DMS79 (cell line): ENCODE measurements around the gene MTA1.

Source experiments
- DNase-seq: peaks from one replicate; lab custom pipeline; 2025; lab: John Stamatoyannopoulos, UW

The MTA1 gene

DNA sequence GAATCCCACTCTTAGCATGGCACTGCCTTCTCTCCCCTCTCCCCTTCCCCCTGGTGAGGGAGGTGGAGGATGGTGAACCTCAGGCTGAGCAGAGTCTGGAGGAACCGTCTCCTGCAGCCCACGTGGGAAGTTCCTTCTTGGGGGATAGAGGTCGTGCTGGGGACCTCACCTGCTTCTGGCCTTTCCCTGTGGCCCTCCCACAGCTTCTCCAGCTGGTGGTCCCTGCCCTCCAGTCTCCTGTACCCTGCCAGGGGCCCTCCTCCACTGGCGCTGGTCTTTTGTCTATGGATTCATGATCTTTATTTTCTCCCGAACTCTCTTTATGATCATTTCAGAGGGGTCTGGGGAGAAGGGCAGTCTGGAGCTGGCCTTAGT, 9.0 kb upstream of the MTA1 start:
- no peak for DNase-seq

DNA sequence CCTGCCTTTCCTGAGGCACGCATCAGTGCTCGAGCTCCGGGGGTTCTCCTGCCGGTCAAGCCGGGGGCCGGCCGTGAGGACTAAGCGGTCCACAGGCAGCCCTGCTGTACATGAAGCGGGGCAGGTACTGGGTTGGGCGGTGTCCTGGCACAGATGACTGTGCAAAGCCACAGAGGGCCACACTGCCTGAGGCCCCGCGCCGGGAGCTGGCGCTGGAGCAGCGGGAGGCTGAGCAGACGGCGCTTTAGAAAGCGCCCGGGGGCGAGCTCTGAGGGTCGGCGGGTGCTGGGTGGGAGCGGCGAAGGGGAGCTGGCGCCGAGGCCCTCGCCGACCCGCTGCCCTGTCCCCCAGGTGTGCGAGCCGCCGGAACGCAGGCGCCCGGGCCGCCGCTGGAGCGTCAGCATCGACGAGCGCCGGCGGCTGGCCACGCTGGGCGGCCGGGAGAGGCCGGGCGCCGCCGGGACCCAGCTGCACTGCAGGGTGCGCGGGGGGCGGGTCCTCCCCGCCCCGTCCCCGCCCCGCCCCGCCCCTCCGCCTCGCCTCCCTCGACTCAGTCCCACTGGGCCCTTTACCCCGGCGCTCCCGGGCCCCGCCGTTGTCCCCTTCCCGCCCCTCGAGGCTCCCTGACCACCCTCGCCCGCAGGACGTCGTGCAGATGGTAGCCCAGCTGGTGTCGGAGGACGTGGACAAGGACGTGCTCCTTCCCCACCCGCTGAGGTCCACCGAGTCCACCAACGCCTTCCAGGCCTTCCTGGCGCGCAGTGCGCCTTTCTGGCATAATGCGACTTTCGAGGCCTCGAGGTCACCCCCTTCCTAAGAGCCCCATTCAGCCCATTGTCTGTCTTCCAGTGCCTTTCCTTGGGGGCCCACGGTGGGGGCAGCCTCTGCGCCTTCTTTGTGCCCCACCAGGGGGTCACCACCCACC, 8.3 kb upstream of the MTA1 start:
- DNase-seq: no peak

DNA sequence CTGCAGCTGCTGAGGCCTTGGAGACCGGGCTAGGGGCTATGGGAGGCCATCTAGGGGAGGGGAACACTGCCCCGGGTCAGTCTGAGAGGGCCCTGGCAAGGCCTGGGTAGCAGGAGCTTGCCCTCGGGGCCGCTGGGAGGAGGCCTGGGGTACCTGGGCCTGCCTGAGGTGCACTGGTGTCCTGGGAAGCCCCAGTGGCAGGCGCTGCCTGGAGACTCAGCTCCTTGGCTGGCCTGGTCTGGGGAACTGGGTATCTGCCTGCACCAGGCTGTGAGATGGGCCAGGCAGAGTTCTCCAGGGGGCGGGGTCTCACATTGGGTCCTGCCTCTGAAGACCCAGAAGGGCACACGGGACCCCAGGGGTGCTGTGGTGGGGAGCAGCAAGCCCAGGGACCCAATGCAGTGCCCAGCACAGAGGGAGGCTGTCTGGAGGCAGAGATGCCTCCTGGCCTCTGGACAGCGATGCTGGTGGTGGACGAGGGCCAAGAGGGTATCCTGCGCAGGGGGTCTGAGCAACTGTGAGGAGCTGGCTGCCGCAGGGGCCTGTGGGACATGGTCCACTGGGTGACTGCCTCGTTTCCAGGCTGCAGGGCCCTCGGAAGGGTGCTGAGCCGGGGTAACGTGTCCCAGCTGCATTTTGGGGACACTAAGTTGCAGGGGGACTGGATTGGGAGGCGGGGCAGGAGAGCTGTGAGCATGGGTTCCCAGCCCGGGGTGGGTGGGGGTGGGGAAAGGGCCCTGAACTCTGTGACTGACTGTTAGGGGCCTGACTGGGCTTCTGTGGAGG, 7.4 kb upstream of the MTA1 start:
- DNase-seq: no peak

DNA sequence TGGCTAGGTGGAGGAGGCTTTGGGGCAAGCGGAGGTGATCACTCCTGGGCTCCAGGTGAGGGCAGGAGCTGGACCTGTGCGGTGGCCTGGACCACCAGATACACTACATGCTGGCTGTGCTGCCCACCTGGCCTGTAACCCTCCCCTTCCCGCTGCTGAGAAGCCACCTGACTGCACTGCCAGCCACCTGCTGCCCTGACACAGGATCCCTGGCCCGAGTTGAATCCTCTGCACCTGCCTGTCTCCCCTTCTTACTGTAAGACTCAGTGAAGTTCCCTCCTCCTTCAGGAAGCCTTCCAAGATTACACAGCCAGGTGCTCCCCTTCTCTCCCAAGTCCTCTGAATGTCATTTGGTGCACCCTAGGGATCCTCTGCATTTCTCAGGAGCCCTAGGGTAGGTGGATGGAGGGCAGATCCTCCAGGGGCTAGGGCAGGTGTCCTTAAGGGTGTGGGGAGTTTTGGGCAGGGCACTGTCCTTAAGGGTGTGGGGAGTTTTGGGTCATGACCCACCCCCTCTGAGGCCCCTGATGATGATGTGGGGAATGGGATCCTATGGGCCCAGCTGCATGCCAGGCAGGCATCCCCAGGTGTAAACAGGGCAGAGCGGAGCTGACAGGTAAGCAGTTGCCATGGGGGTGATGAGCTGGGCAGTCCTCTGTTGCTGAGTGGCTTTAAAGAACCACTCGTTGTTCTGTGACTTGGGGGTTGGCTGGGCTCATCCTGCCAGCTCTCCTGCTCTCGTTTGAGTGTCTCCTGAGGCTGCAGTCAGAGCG, 6.7 kb upstream of the MTA1 start:
- no peak for DNase-seq

DNA sequence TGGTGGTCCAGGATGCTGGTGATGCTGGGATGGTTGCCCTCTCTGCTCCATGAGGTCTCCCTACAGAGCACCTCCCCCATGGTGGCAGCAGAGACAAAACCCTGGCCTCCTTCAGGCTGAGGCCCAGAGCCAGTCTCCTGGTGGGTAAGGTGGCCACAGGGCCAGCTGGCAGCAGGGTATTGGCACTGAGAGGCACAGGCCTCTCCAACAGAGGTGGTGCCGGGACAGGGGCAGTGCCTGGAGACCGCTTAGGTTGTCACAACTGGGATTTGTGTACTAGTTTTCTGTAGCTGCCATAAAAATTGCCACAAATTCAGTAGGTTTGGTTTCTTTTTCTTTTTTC, 6.1 kb upstream of the MTA1 start:
- no peak for DNase-seq

DNA sequence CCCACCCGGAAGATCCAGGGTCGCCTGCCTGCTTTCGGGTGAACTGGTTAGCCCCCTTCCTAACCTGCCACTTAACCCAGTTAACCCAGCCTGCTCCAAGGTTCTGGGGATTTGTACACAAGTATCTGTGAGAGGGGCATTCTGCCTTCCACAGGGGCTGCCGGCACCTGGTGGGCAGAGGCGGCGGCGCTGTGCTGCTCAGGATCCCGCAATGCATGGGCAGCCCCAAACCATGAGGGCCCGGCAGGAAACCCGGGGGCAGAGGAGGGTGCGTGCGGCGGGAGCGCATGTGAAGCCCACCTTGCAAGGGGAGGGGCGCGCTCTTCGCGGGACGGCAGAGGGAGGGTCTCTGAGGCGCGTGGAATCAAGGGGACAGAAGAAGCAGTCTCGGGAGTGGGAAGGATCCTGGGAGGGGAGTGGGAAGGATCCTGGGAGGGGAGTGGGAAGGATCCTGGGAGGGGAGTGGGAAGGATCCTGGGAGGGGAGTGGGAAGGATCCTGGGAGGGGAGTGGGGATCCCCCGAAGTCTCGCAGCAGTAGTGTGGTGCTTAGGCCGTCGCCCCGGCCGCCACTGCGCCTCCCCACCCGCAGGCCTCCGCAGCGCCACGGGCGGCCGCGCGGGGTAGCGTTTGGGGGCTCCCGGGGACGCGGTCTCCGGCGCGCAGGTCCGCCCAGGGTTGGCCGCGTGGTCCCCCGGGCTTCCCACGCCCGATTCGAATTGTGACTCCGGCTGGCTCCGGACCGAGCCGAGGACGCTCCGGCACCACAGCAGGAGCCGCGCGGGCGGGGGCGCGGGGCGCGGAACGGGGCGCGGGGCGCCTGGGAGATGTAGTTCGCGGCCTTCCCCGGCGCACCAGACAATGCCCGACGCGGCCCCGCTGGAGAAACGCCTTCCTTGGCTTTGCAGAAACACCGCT, 4.9 kb upstream of the MTA1 start:
- peak; percentile 65 for DNase-seq

DNA sequence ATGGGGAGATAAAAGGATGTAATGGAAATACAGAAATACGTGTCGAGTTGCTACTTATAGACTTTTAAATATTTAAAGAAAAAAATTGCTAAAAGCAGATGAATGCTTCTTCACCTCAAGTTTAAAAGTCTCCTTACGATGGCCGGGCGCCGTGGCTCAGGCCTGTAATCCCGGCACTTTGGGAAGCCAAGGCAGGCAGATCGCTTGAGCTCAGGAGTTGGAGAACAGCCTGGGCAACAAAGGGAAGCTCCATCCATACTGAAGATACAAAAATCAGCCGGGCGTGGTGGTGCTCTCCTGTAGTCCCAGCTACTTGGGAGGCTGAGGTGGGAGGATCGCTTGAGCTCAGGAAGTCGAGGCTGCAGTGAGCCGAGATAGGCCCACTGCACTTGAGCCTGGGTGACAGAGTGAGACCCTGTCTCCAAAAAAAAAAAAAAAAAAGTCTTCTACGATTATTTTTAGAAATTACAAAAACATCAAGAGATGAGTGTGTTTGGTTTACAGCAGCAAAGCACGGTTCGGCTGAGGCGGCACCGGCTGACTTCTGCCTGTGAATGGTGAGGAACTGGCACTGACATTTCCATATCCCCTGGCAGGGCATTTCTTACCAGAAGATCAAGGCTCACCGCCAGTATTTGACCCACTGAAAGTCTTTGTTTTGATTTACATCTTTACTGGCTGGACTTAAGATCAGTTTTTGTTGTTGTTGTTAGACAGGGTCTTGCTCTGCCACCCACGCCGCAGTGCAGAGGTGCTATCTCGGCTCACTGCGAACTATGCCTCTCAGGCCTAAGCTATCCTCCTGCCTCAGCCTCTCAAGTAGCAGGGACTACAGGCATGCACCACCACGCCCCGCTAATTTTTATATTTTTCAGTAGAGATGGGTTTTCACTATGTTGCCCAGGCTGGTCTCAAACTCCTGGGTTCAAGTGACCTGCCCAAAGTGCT, 3.9 kb upstream of the MTA1 start:
- no peak for DNase-seq

DNA sequence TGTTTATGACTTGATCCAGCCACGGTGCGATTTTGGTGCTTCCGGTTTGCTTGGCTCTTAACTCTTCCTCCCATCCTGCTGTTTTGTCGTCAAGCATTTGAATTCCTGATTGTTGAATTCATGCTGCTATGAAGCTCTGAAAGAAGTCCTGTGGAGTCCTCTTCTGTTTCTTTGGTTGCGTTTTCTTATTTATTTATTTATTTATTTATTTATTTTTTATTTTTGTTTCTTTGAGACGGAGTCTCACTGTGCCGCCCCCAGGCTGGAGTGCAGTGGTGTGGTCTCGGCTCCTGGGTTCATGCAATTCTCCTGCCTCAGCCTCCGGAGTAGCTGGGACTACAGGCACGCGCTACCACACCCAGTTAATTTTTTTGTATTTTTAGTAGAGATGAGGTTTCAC, 3.0 kb upstream of the MTA1 start:
- DNase-seq: no peak

DNA sequence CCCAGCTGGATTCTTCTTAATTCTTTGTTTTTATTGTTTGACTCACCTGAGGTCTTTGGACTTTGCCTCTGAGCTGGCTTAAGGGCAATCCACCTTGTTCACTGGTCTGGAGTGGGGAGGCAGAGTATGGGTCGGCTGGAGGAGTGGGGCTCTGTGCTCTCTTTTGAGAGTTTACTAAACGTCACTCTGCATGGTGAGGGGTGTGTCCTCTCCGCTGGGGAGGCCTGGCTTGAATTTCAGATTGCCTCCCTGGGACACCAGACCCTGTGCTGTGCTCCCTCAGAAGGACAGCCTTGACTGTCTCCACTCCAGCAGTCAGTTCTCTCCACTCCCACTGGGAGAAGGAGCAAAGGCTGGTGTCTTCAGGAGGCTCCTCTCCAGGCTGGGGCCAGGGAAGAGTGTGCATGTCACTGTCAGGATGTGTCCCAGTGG, 1.9 kb upstream of the MTA1 start:
- no peak for DNase-seq

DNA sequence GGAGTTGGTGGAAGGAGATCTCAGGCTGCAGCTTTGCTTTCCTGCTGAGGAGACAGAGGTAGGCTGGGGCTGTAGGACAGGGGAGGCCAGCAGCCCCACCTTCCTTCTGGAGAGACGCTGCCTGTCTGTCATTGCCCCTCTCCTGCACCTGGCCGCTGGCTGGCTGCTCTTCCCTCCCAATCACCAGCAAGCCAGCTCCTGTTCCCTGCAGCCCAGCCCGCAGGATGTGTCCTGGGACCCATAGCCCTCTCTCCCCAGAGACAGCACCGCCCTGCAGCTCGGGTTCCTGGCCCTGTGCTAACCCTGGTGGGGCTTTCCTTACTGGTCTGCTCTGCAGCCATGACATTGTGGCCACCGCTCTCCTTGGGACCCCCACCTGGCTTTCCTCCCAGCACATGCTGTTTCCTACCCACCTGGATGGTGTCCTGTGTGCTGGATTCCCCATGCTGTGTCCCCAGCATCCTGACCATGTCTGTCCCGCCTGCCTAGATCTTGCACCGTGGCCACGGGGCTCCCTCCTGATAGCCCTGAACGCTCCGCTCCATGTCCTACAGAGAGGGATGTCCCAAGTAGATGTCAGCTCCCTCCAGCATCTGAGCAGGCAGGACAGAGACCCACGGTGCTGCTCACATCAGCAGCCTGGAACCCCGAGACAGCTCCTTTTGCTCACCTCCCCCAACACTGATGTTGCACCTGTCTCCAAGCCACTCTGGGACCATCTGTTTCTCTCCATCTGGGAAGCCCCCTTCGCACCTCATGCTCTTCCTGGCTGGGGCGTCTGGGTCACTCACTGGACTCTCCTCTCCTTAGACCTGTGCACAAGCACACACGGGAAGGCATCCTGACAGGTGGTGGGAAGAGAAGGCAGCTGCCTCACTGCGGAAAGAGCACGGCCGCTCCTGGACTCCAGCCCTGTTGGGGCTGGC, 1.1 kb upstream of the MTA1 start:
- DNase-seq: no peak

DNA sequence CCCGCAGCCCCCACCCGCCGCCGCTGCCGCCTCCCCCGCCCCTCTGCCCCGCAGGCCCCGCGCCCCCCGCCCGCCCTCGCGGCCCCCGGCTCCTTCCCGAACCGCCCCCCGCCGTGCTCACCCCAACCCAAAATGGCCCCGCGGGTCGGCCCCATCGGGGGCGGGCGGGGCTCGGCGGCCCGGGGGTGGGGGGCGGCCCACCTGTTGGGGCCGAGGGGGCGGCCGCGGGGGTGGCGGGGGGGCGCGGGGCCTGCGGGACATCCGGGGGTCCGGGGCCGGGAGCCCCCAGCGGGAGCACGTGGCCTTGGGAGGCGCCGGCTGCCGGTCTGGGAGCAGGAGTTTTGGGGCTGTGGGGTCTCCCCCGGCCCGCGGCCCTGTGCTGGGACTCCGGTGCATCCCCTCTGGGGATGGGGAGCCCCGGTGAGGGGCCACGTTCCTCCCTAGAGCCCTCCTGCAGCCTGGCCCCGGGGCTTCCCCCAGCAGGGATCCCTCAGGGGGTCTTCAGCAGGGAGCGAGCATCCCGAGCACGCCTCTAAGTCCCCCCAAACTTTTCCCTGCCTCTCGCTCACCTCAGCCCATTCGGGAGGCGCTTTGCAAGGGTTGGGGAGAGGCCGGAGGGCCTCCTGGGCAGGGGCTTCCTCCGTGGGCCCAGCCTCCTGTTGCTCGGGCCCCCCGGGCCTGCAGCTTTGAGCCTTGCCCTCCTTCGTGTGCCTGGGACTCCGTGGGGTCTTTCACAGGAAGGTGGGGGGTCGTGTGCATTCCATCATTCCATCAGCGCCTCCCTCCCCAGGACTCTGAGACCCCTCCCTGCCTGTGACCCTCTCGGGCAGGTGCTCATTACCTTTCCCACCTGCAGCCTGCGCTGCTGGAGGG, 710 bp downstream of the MTA1 start:
- DNase-seq: no peak

DNA sequence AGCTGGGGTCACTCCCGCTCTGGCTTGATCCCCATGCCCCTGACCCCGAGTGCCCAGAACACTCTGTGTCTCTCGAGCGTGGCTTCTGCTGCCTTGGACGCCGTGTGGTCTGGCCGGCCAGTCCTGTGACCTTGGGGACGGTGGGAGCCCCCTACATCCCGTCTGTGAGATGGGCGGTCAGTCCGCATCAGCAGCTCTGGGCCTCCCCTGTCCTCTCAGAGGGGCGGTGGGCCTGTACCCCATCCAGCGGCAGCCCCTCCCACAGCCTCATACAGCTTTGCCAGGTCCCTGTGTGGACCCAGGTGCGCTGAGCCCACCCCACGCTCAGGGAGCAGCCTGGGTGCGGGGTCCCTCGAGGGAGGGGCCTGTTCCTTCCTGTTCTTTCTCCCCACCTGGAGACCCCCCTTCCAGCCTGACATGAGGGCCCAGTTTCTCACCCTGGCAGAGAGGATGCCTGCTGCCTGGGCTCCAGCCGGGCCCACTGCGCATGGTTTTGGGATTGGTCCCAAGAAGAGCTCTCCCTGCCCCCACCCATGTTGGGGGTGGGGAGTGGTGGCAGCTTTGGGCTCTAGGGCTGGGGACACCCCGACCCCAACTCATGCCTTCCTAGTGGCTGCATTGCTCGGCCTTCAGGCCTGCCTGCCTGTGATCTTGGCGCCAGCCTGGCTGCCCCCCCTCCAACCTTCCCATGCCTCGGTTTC, 1.5 kb downstream of the MTA1 start:
- DNase-seq: no peak

DNA sequence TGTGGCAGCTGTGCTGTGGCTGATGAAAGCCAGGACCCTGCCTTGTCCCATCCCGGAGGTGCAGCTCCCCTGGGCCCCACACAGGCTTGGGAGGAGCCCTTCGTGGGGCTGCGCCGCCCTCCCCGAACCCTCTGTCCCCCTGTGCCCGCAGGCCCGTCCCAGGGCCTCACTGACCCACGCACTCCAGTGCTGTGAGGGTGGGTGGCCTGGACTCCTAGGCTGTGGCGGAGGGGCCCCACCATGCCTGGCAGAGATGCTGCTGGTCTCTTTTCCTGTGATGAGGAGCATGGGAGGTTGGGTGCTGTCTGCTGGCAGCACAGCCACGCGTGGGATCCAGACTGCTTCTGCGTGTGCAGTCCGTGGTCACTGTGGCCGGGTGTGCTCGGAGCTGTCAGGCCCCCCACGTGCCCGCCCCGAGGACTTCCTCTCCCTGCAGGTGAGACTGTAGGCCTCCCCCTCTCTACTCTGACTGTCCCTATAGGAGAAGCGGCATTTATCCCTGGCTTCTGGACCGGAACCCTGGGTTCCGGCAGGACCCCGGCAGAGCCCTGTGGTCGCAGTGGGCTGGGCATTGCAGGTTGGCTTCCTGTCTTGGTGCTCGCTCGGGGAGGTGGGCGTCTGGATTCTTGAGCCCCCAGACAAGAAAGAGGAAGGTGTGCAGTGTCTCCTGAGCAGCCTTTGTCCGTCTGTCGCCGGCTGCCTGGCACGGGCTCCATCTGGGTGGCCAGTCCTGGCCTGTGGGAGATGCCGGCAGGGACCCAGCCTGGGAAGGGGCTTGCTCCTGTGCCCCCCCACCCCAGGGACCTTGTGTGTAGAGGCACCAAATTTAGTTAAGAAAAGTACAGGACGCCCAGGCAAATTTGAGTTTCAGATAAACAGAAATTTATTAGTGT, 2.3 kb downstream of the MTA1 start:
- no peak for DNase-seq

DNA sequence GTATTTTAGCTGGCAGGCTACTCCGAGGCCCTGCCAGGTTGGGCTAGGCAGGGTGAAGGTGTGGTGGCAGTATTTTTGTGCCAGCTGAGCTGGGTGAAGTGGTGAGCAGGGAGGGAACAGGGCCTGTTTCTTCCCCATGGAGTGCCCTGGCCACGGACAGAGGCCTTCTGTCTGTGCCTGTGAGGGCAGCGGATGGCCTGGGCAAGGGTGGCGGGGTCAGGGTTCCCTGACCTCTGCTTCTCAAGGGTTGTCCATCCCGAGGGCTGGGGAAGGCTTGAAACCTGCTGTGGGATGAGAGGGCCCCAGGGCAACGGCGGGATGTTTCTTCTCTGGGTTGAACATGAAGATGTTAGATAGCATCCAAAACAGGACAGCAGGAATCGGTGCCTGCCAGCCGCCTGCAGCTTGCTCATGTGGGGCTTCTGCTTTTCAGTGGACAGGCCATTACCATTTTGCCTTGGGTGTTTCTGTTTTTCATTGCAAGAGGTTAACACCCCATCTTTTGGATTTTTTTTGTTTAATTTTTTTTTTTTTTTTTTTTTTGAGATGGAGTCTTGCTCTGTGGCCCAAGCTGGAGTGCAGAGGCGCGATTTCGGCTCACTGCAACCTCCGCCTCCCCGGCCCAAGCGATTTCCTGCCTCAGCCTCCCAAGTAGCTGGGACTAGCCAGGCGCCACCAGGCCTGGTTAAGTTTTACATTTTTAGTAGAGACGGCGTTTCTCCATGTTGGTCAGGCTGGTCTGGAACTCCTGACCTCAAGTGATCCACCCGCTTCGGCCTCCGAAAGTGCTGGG, 3.3 kb downstream of the MTA1 start:
- no peak for DNase-seq

DNA sequence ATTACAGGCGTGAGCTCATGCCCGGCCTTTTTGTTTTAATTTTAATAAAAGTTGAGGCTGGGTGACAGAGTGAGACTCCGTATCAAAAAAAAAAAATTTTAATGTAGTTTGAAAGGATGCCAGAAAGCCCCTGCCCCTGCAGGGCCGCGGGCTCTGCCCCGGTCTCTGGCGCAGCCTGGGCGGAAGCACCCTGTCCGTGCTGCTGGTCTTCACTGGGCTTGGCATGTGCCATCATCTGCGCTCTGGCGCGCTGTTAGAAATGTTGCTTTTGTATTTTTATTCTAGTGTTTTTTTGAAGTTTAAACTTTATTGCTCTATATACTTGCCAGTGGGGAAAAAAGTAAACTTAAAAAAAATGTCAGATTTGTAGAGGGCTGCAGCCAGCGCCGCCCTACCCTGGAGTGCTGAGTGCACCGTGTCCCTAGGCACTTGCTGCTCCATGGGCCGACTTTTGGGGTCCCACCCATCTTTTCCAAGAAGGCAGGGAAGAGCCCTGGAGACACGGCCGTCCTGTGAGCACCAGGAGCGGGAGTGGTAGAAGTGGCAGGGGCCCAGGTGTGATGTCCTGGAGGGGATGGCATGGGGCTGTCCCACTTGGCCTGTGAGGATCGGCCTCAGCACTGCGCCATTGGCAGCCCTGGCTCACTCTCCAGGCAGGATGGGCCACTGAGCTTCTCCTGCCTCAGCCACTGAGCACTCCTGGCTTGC, 4.0 kb downstream of the MTA1 start:
- no peak for DNase-seq
